HEK293T (cell line): ENCODE results near the gene COL19A1.

Source experiments
- BHLHE40 ChIP-seq: fragments of 450-650 bp; IDR thresholded peaks from 2 replicates; pipeline ENCODE4 v1.6.1; 2016; ENCODE audit warnings: mild to moderate bottlenecking, moderate library complexity, borderline replicate concordance
- ELF4 ChIP-seq: fragments of 450-650 bp; IDR thresholded peaks from 2 replicates; pipeline ENCODE4 v1.6.1; 2017; ENCODE audit warnings: antibody characterized with exemption
- FOXA1 ChIP-seq: fragments of 450-650 bp; IDR thresholded peaks from 2 replicates; pipeline ENCODE4 v1.6.1; 2016; ENCODE audit warnings: mild to moderate bottlenecking
- FOXK2 ChIP-seq: fragments of 450-650 bp; IDR thresholded peaks from 2 replicates; pipeline ENCODE4 v1.6.1; 2016; ENCODE audit warnings: mild to moderate bottlenecking
- FOXM1 ChIP-seq: fragments of 450-650 bp; IDR thresholded peaks from 2 replicates; pipeline ENCODE4 v1.6.1; 2017; ENCODE audit warnings: mild to moderate bottlenecking, borderline replicate concordance
- HDGF ChIP-seq: fragments of 450-650 bp; IDR thresholded peaks from 2 replicates; pipeline ENCODE4 v1.6.1; 2017; ENCODE audit warnings: antibody characterized with exemption, borderline replicate concordance
- LEF1 ChIP-seq: fragments of 450-650 bp; IDR thresholded peaks from 2 replicates; pipeline ENCODE4 v1.6.1; 2017; ENCODE audit warnings: mild to moderate bottlenecking, borderline replicate concordance
- NFRKB ChIP-seq: fragments of 450-650 bp; IDR thresholded peaks from 2 replicates; pipeline ENCODE4 v1.6.1; 2016; ENCODE audit warnings: mild to moderate bottlenecking, moderate library complexity
- SP1 ChIP-seq: fragments of 450-650 bp; IDR thresholded peaks from 2 replicates; pipeline ENCODE4 v1.6.1; 2017
- SUZ12 ChIP-seq: fragments of 450-650 bp; IDR thresholded peaks from 2 replicates; pipeline ENCODE4 v1.6.1; 2016; ENCODE audit warnings: mild to moderate bottlenecking
- TARDBP ChIP-seq: fragments of 450-650 bp; IDR thresholded peaks from 2 replicates; pipeline ENCODE4 v1.6.1; 2016
- ZNF384 ChIP-seq: fragments of 450-650 bp; IDR thresholded peaks from 2 replicates; pipeline ENCODE4 v1.6.1; 2016
- TF ChIP-seq, protein P1 (sequence below): fragments of 450-650 bp; IDR thresholded peaks from 2 replicates; pipeline ENCODE4 v1.6.1; 2016

DNA sequence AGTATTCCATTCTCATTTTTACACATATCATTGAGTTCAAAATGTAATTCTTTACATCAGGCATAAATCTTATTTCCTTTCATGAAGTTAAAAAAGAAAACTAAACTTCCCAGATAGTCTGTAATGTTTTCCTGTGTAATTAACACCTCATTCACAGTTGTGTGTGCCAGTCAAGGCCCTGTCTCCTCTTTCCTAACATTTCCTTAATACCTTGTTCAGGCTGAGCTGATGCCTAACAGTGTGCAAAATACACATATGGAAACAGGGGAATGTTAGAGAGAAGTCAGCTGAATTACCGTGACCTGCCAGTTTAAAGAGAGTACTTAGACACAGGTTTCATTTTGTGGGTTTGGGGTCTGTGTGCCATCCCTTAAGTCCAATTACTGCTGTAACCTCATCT lies 227.8 kb downstream of the COL19A1 start:
- TF ChIP-seq SP1 (no peak), BHLHE40 (no peak), FOXK2 (no peak), FOXM1 (no peak), FOXA1 (no peak), LEF1 (no peak), HDGF (no peak), ZNF384 (no peak), SUZ12 (no peak), TARDBP (no peak), NFRKB (no peak), ELF4 (no peak)
- TF ChIP-seq, protein P1, sequence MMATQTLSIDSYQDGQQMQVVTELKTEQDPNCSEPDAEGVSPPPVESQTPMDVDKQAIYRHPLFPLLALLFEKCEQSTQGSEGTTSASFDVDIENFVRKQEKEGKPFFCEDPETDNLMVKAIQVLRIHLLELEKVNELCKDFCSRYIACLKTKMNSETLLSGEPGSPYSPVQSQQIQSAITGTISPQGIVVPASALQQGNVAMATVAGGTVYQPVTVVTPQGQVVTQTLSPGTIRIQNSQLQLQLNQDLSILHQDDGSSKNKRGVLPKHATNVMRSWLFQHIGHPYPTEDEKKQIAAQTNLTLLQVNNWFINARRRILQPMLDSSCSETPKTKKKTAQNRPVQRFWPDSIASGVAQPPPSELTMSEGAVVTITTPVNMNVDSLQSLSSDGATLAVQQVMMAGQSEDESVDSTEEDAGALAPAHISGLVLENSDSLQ = no peak
